ENCODE results near the gene WRAP73. TPM values are rescaled to one million over a fixed set of nuclear protein-coding genes. Genes with fewer than 3 reads are reported as not detected.

WRAP73 gene
- total RNA-seq, 5 donors from 2014 or later (not counting 1 experiment from before 2014, with no cell fraction given), result 33.7 to 44.9 (median 39.8) TPM

GRCh38 chr1:3612123-3612522, 37.8 kb downstream of the WRAP73 start:
- Mint-ChIP-seq H3K4me1 (peaks cover 0 to 10% (median 9%) of the 10 kb centered on the region in 3 donors), H3K9me3 (no peaks in the 10 kb centered on the region), H3K27ac (no peak overlapping the region), H3K27me3 (peaks cover 3 to 21% of the 10 kb centered on the region in 2 donors), H3K36me3 (no peaks in the 10 kb centered on the region), H3K4me3 (peak overlapping the region; percentile 73 to 79 (median 77))
- Histone ChIP-seq H3K36me3 (ENCODE audit: control insufficient read depth in 2 of 2, extremely low read depth in 1 of 2, insufficient read depth in 1 of 2, low read length in 1 of 2) (no peaks in the 10 kb centered on the region), H3K27me3 (replicated peaks in 1 of 2; ENCODE audit: control insufficient read depth in 2 of 2, extremely low read depth in 1 of 2, insufficient read depth in 2 of 2, low read length in 1 of 2) (peaks cover 0 to 66% of the 10 kb centered on the region in 2 experiments), H3K9me3 (no peaks in the 10 kb centered on the region), H3K4me1 (ENCODE audit: control insufficient read depth in 1 of 2, extremely low read depth in 1 of 2, insufficient read depth in 2 of 2, low read length in 2 of 2) (peaks cover 0 to 19% of the 10 kb centered on the region in 2 experiments), H3K4me3 (ENCODE audit: control insufficient read depth in 1 of 2, extremely low read depth in 1 of 2, low read length in 1 of 2) (no peak overlapping the region), H3K27ac (ENCODE audit: low read length) (no peak overlapping the region)
- ChIA-PET POLR2A (no interaction called here), CTCF (no interaction called here)
- DNase-seq, result no peak
- no peak for ATAC-seq (replicated peaks in 1 of 4)
- 47% methylated on average over 7 of the region's 7 CpGs for WGBS (ENCODE audit: insufficient coverage)

- Histone ChIP-seq H3K27me3 (replicated peaks in 1 of 2; ENCODE audit: control insufficient read depth in 2 of 2, extremely low read depth in 1 of 2, insufficient read depth in 2 of 2, low read length in 1 of 2) (peaks cover 0 to 71% of the 10 kb centered on the region in 2 experiments), H3K4me1 (ENCODE audit: control insufficient read depth in 1 of 2, extremely low read depth in 1 of 2, insufficient read depth in 2 of 2, low read length in 2 of 2) (peaks cover 0 to 19% of the 10 kb centered on the region in 2 experiments), H3K36me3 (ENCODE audit: control insufficient read depth in 2 of 2, extremely low read depth in 1 of 2, insufficient read depth in 1 of 2, low read length in 1 of 2) (no peaks in the 10 kb centered on the region), H3K9me3 (no peaks in the 10 kb centered on the region), H3K27ac (ENCODE audit: low read length) (no peak within 1 kb of the TSS), H3K4me3 (ENCODE audit: control insufficient read depth in 1 of 2, extremely low read depth in 1 of 2, low read length in 1 of 2) (peak within 1 kb of the TSS; percentile 30 to 64)
- Mint-ChIP-seq H3K36me3 (no peaks in the 10 kb centered on the region), H3K4me3 (peak within 1 kb of the TSS; percentile 73 to 79 (median 77)), H3K27ac (no peak within 1 kb of the TSS), H3K9me3 (no peaks in the 10 kb centered on the region), H3K4me1 (peaks cover 0 to 10% (median 9%) of the 10 kb centered on the region in 3 donors), H3K27me3 (peaks cover 3 to 21% of the 10 kb centered on the region in 2 donors)
- 1% methylated on average over 70 of the region's 87 CpGs for WGBS (ENCODE audit: insufficient coverage)
- CTCF ChIA-PET, result no interaction called here
- peak in 20 of 35 experiments; percentile 8 to 66 (median 34) for DNase-seq
- ATAC-seq (replicated peaks in 1 of 4), result peak; percentile 70 to 82 (median 74)
- POLR2A ChIA-PET, result no interaction called here
These were observed 38.5 kb downstream of the WRAP73 start, which contains the start of gene MEGF6 for GRCh38 chr1:3611170-3612019. Gene MEGF6 (minus strand): TSS chr1:3611508. CDS start chr1:3611268, 240 bp downstream.

- Histone ChIP-seq H3K36me3 (ENCODE audit: control insufficient read depth in 2 of 2, extremely low read depth in 1 of 2, insufficient read depth in 1 of 2, low read length in 1 of 2) (no peaks in the 10 kb centered on the region), H3K9me3 (no peaks in the 10 kb centered on the region), H3K27me3 (replicated peaks in 1 of 2; ENCODE audit: control insufficient read depth in 2 of 2, extremely low read depth in 1 of 2, insufficient read depth in 2 of 2, low read length in 1 of 2) (peaks cover 0 to 77% of the 10 kb centered on the region in 2 experiments), H3K4me3 (ENCODE audit: control insufficient read depth in 1 of 2, extremely low read depth in 1 of 2, low read length in 1 of 2) (peak overlapping the region; percentile 12 to 64), H3K27ac (ENCODE audit: low read length) (no peak overlapping the region), H3K4me1 (ENCODE audit: control insufficient read depth in 1 of 2, extremely low read depth in 1 of 2, insufficient read depth in 2 of 2, low read length in 2 of 2) (peaks cover 0 to 19% of the 10 kb centered on the region in 2 experiments)
- H3K27me3 Mint-ChIP-seq, result peaks cover 3 to 20% of the 10 kb centered on the region in 2 donors
- peaks cover 0 to 10% (median 9%) of the 10 kb centered on the region in 3 donors for H3K4me1 Mint-ChIP-seq
- H3K36me3 Mint-ChIP-seq, result no peaks in the 10 kb centered on the region
- ChIA-PET POLR2A (no interaction called here), CTCF (no interaction called here)
- no peak for DNase-seq
- 6% methylated on average over 18 of the region's 27 CpGs for WGBS (ENCODE audit: insufficient coverage)
- no peaks in the 10 kb centered on the region for H3K9me3 Mint-ChIP-seq
- H3K4me3 Mint-ChIP-seq, result peak overlapping the region; percentile 51 to 77 (median 67)
- H3K27ac Mint-ChIP-seq, result no peak overlapping the region
- ATAC-seq (replicated peaks in 1 of 4), result peak in 3 of 4 experiments; percentile 3 to 10 (median 5)
These were observed 39.3 kb downstream of the WRAP73 start for GRCh38 chr1:3610527-3611169.

- H3K36me3 Mint-ChIP-seq, result no peaks in the 10 kb centered on the region
- POLR2A ChIA-PET, result no interaction called here
- CTCF ChIA-PET, result no interaction called here
- Histone ChIP-seq H3K36me3 (ENCODE audit: control insufficient read depth in 2 of 2, extremely low read depth in 1 of 2, insufficient read depth in 1 of 2, low read length in 1 of 2) (no peaks in the 10 kb centered on the region), H3K9me3 (no peaks in the 10 kb centered on the region), H3K27ac (ENCODE audit: low read length) (no peak overlapping the region), H3K4me3 (ENCODE audit: control insufficient read depth in 1 of 2, extremely low read depth in 1 of 2, low read length in 1 of 2) (no peak overlapping the region), H3K27me3 (replicated peaks in 1 of 2; ENCODE audit: control insufficient read depth in 2 of 2, extremely low read depth in 1 of 2, insufficient read depth in 2 of 2, low read length in 1 of 2) (peaks cover 0 to 72% of the 10 kb centered on the region in 2 experiments), H3K4me1 (ENCODE audit: control insufficient read depth in 1 of 2, extremely low read depth in 1 of 2, insufficient read depth in 2 of 2, low read length in 2 of 2) (peaks cover 0 to 19% of the 10 kb centered on the region in 2 experiments)
- H3K4me3 Mint-ChIP-seq, result peak overlapping the region in 2 of 3 donors; percentile 51 to 77
- H3K4me1 Mint-ChIP-seq, result peaks cover 0 to 10% (median 9%) of the 10 kb centered on the region in 3 donors
- no peaks in the 10 kb centered on the region for H3K9me3 Mint-ChIP-seq
- no peak for DNase-seq
- no peak overlapping the region for H3K27ac Mint-ChIP-seq
- 68% methylated on average over 21 of the region's 24 CpGs for WGBS (ENCODE audit: insufficient coverage)
- no peak for ATAC-seq (replicated peaks in 1 of 4)
- peaks cover 3 to 19% of the 10 kb centered on the region in 2 donors for H3K27me3 Mint-ChIP-seq
These were observed 40.0 kb downstream of the WRAP73 start for GRCh38 chr1:3609769-3610526.

- peaks cover 0 to 10% (median 9%) of the 10 kb centered on the region in 3 donors for H3K4me1 Mint-ChIP-seq
- H3K27me3 ChIP-seq (replicated peaks in 1 of 2; ENCODE audit: control insufficient read depth in 2 of 2, extremely low read depth in 1 of 2, insufficient read depth in 2 of 2, low read length in 1 of 2), result peaks cover 0 to 72% of the 10 kb centered on the region in 2 experiments
- H3K4me3 ChIP-seq (ENCODE audit: control insufficient read depth in 1 of 2, extremely low read depth in 1 of 2, low read length in 1 of 2), result no peak overlapping the region
- H3K36me3 ChIP-seq (ENCODE audit: control insufficient read depth in 2 of 2, extremely low read depth in 1 of 2, insufficient read depth in 1 of 2, low read length in 1 of 2), result no peaks in the 10 kb centered on the region
- no peak for ATAC-seq (replicated peaks in 1 of 4)
- H3K4me3 Mint-ChIP-seq, result peak overlapping the region in 1 of 3 donors; percentile 18
- peaks cover 0 to 19% of the 10 kb centered on the region in 2 experiments for H3K4me1 ChIP-seq (ENCODE audit: control insufficient read depth in 1 of 2, extremely low read depth in 1 of 2, insufficient read depth in 2 of 2, low read length in 2 of 2)
- no peak overlapping the region for H3K27ac ChIP-seq (ENCODE audit: low read length)
- ChIA-PET POLR2A (no interaction called here), CTCF (no interaction called here)
- 63% methylated on average over 17 of the region's 22 CpGs for WGBS (ENCODE audit: insufficient coverage)
- peaks cover 3 to 19% of the 10 kb centered on the region in 2 donors for H3K27me3 Mint-ChIP-seq
- no peaks in the 10 kb centered on the region for H3K9me3 Mint-ChIP-seq
- DNase-seq, result no peak
- H3K27ac Mint-ChIP-seq, result no peak overlapping the region
- H3K9me3 ChIP-seq, result no peaks in the 10 kb centered on the region
- H3K36me3 Mint-ChIP-seq, result no peaks in the 10 kb centered on the region
These were observed 40.7 kb downstream of the WRAP73 start for GRCh38 chr1:3609016-3609768.
